GM12801 (cell line): Measurements from ENCODE around the gene LMO7.

Experiments used
- TF ChIP-seq, protein P1 (sequence below): IDR thresholded peaks from one replicate; pipeline ENCODE4 v1.5.1; 2011; ENCODE audit warnings: control low read depth; ENCODE audit not compliant: insufficient read length; ENCODE audit errors: extremely low read depth

LMO7 gene

DNA sequence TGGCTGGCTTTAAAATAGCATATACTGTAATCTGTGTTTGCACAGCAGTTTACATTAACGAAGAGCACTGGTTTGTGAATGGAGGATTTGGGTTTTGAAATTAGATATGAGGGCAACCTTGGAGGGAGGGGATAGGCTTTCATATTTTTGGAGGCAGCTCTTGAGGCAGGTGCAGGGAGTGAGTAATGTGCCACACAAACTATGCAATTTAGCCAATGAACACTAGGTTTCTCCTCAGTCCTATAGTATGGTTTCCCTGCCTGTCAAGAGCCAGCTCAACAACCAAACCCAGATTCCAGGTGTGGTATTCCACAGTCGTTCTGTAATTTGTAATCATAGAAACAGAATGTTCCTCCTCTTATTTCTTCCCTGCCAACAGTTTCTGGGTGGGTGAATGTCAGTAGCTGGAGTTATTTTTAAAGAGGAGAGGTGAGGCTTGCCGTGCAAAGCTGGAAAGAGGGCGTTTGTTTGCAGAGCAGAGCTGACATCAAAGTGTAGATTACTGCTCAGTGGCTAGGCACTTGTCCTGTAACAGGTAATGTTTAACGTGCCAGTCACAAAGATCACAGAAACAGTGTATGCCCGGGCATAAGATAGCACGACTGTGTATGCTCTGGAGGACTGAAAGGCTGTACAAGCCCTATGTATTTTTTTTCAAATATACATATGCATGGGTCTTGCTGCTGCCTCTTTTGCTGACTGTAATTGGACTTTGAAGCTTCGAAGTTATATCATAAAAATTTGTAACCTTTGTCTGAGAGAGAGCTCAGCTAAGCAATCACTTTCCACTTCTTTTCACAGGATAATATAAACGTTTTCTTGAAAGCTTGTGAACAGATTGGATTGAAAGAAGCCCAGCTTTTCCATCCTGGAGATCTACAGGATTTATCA lies 124.2 kb downstream of the LMO7 start:
- TF ChIP-seq, protein P1, sequence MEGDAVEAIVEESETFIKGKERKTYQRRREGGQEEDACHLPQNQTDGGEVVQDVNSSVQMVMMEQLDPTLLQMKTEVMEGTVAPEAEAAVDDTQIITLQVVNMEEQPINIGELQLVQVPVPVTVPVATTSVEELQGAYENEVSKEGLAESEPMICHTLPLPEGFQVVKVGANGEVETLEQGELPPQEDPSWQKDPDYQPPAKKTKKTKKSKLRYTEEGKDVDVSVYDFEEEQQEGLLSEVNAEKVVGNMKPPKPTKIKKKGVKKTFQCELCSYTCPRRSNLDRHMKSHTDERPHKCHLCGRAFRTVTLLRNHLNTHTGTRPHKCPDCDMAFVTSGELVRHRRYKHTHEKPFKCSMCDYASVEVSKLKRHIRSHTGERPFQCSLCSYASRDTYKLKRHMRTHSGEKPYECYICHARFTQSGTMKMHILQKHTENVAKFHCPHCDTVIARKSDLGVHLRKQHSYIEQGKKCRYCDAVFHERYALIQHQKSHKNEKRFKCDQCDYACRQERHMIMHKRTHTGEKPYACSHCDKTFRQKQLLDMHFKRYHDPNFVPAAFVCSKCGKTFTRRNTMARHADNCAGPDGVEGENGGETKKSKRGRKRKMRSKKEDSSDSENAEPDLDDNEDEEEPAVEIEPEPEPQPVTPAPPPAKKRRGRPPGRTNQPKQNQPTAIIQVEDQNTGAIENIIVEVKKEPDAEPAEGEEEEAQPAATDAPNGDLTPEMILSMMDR, result no peak

DNA sequence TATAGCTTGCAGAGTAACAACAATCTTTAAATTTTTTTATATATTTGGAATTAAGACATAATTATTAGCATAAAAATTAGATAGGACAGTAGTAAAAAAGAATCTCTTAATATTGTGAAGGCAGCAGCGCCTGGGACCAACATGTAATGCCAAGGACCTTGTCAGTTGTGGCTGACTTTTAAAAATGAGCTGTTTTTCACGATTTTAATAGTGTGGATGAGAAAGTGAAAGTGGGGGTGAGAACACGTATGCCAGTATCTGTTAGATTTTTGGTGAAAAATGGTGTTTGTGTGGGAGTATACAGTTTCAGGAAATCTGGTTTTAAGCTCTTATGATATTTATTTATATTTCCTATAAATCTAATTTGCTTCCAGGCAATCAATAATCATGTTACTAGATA lies 125.2 kb downstream of the LMO7 start:
- TF ChIP-seq, protein P1, result no peak

DNA sequence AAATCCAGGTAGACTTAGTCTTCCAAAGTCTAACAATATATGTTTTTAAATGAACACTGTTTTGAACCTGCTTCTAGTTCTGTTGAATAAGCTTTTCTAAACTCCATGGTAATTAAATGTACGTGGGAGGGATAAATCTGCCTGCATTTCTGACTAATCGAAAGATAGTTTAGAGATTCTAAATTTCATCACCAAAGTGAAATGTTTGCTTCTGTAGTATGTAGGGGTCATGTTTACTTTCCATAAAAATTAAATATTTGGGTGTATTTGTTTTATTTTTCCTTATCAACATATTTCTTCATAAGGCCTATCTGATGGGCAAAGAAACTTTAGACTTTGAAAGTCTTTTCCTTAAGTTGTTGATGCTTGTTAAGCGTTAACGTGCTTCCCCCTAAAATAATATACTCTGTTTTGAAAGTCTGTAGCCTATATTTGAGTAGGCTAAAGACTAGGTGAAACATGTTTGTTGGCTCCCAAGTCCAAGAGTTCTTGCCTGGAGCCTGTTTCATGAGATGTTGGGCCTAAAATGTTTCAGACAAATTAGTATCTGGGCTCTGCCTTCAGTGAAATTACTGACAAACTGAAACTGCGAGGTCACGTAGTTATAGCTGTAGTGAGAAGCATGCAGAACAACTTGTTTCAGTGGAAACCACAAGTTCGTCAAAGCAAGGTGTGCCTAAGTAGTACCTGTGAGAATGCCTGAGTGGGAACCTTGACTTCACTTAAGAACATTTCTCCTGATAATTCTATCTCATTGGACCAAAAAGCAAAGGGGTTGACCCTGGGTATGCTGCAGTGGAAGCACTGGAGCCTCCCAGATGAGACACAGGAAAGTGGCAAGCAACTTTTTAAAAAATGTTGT lies 126.2 kb downstream of the LMO7 start:
- TF ChIP-seq, protein P1, result no peak

DNA sequence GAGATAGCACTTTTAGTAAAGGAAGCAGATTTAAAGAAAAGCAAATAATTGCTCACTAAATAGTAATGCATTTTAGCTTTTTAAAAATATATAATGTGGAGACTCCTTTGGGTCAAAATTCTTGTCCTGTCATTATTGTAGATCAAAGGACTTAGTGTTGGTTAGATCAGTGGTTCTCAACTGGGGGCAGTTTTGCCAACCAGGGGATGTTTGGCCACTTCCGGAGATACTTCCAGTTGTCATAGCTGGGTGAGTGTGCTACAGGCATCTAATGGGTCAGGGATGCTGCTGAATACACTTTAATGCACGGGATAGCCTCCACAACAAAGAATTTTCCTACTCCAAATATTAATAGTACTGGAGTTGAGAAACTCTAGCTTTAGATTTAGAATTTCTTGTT lies 126.8 kb downstream of the LMO7 start:
- TF ChIP-seq, protein P1, result no peak

DNA sequence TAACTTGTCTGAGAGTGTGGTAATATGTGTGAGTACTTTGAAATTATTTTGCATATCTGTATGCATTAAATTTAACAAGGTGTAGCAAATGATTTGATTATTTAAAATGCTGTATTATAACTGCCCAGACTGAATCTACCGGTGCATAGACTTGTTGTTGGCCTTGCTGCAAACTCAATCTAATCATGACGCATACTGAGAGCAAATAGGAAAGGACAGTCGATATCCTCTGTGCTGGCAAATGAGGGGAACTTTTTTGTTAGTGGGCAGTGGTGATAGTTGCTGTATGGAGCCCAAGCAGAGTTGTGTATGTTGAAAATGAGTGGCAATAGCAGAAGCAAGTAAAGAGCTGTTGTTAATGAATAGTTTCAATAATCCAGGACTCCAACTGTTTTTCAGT lies 127.4 kb downstream of the LMO7 start:
- TF ChIP-seq, protein P1, result no peak

DNA sequence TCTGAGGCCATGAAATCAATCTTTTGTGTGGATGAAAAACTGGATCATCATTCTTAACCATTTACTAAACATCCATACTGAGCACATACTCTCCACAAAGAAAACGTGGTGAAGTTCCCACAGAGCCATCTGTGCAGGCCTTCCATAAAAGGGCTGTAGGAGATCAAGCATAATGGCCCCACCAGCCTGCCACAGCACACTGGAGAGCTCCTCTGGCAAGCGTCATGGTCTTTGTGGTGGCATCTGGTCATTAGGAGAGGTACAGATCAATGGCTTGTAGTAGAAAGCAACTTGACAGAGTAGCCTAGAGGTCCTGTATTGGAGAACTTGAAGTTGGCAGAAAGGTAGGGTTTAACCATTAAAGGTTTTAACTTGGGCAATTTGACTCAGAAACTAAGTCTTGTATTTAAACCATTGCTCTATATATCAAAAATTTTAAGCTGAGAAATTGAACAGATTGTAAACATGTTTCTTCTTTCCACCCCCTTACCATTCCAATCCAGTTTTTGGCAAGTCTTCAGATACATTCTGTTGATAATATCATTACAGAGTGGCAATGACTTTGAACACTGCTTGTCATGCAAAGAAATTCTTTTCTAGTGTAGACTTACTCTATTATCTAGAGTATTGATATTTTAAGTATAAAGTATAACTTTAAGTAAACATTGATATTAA lies 128.3 kb downstream of the LMO7 start:
- TF ChIP-seq, protein P1, result no peak

DNA sequence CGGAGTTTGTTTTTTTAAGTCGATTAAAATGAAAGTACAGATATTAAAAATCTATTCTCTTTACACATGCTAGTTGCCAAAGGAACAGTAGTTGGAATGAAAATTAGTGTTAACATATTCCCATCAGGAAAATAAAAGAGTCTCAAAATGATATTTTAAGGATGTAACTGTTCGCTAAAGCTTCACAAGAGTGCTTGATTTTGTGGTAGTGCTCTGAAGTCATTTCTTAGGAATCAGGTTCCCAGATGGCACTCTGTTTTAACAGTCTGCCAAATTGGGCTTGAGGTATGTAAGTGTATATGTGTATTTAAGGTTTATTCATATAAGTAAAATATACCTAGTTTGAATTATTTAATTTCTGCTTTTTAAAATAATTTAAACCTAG lies 128.8 kb downstream of the LMO7 start:
- TF ChIP-seq, protein P1, result no peak
